Activated CD8-positive, alpha-beta memory T cell treated with anti-CD3 and anti-CD28 coated beads, Interleukin-2, amount 50 U/mL, for 24 hours (primary cell): Measurements from ENCODE around the gene MGAT2.
"Not testable (repeated sequence)": the region's sequence is repeated elsewhere in the genome, so short reads cannot be mapped to it uniquely, and the experiment has no call there.

Experiments used
- DNase-seq: peaks from one replicate; pipeline ENCODE4 v3.0.0-alpha.2; 2020; ENCODE audit errors: extremely low read depth

The MGAT2 gene

DNA sequence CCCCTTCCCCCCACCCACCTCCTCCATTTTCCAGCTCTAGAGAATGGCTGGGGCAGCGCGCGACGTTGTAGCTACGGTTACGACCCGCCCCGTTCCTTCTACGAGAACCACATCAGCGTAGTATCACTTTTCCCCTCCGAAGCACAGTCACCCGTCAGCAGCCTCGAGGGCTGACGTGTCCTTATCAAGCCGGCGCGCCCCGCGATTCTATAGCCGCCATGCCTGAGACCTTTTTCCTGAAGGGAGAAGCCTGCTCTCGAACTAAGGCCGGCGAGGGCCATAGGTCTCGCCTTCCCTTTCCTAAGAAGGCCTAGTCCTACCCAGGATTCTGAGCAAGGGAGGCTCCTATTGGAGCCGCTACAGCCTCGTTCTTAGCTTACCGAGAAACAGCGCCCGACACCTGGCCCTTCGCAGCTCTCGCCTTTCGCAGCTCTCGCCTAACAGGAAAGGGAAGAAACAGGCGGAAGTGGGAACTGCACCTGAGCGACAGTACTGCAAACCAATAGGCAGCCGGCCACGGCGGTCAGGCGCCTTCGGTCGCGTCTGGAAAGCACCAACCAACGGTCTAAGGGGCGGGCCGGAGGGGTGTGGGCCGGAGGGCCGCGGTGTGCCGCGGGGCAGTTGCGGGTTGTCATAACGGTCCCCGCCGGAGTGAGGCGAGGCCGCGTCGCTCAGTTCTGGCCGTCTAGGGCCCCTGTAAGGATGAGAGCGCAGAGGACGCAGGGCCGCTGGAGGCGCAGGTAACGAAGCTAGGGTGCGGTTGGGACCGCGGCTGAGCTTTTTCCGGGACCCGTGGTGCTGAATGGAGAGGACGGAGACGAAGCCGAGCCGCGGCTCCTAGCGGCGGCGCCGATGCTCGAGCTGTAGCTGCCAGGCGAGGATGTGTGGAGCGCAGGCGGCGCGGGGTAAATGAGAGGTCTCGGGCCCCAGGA, at the start of gene MGAT2, which contains the start of gene RPL36AL:
TSS of gene MGAT2 (plus strand) at position 618 of the 932 bp plus-strand sequence. CDS start 470 bp downstream, outside the sequence.
TSS of gene RPL36AL (minus strand) at position 445 of the 932 bp plus-strand sequence. CDS start 1,522 bp downstream, outside the sequence.
- DNase-seq = peak; percentile 89

DNA sequence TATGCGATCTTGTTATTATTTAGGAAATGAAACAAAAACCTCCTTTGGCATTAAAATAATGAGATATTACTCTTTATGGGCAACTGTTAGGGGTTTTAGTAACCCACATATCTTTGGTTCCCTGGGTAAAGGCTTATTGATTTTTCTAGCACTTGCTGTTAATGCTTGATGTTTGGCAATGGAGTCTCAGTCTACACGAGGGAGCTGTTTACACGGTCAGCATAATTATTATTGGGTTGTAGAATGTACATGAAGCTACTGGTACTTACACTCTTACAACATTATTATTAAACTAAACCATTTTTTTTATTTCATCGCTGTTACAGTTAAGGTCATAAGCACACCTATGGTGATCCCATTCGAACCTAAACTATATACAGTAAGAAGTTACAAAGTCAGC, 46.6 kb upstream of the MGAT2 start:
- no peak for DNase-seq

DNA sequence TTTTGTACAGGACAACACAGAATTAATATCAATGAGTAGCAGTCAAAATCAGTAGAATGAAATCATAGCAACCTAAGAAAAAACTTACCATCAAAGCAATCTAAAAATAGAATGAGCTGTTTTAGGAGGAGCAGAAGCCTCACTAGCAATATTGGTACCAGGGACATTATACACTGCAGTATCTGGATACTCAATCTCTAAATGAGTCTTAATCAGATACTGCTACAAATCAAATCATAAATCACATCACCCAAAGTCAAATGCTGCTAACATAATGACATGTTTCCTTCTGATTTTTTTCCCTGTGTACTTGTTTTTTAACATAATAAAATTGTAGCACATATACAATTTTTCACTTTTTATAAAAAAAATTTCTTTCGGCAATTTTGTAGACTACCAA, 42.5 kb upstream of the MGAT2 start:
- no peak for DNase-seq

DNA sequence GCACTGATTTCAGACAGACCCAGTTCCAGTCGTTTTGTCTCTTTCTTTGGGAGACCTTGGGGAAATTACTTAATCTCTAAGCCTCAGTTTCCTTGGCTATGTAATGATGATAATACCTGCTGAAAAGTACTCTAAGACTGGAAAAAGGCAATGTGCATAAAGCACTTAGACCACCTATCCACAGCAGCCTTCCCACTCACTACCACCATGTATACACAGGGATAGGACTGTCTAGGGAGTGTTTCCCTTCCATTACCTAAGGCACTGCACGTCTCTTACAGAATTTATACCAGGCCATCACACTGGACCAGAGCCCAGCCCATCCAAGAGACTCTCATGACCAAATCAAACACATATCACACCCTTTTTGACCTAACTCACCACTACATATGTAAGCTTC, 40.8 kb upstream of the MGAT2 start:
- DNase-seq = no peak

DNA sequence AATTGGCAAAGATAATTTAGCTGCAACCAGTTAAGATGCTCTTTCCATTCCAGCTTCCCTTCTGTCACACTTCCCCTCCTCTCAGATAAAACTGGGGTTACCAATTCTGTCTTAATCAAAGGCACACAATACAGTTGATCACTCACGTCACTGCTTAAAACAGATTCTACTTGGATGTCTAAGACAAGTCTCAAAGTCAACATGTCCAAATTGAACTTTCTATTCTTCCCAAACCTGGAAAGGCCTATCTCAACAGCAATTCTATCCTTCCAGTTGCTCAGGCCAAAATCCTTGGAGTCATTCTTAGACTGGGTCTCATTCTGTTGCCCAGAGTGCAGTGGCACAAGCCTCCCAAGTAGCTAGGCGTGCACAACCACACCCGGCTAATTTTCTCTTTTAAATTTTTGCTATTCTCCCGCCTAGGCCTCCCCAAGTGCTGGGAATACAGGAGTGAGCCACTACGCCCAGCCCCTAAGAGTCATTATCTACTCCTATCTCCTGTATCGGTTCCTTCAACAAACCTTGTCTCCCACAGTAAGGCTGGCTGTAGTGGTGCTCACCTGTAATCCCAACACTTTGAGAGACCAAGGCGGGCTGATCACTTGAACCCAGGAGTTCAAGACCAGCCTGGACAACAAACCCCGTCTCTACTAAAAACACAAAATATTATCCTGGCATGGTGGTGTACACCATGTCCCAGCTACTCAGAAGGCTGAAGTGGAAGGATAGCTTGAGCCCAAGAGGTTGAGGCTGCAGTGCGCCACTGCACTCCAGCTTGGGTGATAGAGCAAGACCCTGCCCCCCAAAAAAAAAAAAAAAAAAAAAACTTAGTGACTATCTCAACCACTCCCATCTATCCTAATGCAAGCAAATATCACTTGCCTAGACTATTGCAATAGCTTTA, 39.1 kb upstream of the MGAT2 start:
- no peak for DNase-seq

DNA sequence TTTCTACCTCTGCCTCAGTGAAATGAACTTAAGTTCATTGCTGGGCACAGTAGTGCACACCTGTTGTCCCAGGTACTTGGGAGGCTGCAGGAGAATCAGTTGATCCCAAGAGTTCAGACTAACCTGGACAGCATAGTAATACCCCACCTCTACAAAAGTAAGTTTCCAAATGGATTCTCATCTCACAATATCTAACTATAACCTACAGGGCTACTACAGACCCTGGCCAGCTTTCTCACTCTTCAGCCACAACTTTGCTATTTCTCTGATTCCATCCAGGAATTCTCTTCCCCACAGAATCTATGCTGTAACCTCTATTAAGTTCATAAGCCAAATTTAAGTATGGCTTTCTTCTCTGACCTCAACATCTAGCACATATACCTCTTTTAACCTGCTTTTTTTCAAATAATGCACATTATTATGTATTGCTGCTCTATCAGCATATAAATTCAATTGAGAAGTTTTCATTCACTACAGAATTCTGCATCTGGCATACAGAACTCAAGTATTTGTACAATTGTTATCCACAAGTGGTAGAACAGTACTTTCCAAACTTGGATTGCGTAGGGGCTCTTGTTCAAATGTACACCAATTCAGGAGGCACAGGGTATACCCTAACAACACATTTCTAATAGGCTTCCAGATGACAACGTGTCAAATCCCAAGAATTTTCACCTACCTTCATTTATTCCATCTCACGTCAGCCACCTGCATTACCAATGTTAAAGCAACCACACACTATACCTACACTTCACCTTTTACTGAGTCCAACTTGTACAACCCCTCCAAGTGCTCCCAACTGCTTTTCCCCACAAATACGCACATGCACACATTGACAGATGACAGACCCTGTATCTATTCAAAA, 38.3 kb upstream of the MGAT2 start:
- DNase-seq = no peak

DNA sequence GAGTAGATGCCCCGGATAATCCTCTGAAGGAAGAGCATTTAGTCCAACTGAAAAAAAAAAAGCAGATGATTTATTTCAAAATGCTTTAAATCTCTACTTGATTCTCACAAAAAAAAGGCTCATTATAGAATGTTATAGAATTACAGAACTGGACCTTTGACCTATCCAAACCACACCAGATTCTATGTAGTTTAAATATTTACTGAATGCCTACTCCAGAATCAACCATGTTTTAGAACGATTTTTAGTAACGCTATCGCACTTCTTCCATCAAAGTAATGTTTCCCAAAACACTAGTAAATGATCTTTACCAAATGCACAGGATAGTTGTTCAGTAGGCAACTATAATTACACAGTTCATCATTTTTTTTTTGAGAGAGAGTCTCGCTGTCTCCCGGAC, 37.0 kb upstream of the MGAT2 start:
- no peak for DNase-seq

DNA sequence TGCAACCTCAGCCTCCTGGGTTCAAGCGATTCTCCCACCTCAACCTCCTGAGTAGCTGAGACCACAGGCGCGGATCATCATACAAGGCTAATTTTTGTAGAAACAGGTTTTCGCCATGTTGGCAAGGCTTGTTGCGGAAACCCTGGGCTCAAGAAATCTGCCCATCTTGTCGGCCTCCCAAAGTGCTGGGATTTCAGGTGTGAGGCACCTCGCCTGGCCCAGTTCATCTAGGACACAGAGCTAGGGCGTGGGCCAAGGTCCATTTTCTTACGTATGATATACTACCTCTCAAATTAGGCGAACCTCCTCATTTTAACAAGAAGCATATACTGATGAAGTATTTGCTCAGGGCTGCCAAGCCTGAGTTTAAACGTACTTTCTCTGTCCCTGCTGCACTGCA, 36.5 kb upstream of the MGAT2 start:
- no peak for DNase-seq

DNA sequence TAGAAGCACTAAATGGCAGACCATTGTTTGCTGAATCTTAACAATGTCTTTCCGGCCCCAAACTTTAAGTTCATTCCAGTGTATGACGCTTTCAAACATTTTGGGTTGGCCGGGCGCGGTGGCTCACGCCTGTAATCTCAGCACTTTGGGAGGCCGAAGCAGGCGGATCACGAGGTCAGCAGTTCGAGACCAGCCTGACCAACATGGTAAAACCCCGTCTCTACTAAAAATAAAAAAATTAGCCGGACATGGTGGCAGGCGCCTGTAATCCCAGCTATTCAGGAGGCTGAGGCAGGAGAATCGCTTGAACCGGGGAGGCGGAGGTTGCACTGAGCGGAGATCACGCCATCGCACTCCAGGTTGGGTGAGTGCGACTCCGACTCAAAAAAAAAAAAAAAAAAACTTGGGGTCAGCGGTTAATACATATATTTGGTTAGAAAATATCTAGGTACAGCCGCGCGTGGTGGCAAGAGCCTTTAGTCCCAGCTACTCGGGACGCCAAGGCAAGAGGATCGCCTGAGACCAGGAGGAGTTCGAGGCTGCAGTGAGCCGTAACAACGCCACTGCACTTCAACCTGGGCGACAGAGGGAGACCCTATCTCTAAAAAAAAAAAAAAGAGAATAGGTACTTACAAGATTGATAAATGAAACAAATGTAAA, 35.5 kb upstream of the MGAT2 start:
- not testable (repeated sequence) for DNase-seq

DNA sequence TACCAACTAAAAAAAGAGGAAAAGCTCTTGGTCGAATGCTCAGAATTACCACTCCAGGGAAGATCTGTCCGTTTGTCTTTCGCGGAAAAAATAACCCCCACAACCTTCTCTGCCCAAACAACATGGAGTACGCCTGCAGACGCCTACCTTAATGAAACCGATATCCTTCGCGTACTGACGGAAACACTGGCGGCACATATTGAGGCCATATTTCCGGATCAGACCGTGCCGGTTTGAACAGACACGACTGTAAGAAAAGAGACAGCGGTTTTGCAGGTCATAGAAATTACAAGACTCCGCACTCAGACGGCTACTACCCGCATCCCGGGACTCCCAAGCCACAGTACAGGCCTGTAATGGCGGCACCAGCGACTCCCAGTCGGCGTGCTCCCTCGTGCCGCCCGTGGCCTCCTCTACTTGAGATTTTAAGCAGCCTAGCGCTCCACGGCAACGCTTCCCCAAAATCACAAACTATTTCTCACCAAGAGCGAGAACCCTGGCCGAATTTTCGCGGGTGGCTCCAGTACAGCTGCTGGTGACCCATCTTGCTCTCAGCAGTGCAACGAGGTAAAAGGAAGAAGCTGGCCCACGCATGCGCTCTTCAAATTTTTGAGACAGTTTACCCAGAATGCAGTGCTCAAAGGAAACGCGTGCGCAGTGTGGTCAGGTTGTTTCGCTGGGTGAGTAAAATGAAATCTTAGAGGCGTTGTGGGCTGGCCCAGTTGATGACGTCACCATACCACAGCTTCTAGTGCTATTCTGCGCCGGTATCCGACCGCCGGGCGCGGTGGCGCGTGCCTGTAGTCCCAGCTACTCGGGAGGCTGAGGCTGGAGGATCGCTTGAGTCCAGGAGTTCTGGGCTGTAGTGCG, 34.6 kb upstream of the MGAT2 start, which contains the start of gene RPS29:
TSS of gene RPS29 (minus strand) at position 578 of the 870 bp plus-strand sequence. CDS start at position 544, 34 bp downstream.
- DNase-seq = peak; percentile 98

DNA sequence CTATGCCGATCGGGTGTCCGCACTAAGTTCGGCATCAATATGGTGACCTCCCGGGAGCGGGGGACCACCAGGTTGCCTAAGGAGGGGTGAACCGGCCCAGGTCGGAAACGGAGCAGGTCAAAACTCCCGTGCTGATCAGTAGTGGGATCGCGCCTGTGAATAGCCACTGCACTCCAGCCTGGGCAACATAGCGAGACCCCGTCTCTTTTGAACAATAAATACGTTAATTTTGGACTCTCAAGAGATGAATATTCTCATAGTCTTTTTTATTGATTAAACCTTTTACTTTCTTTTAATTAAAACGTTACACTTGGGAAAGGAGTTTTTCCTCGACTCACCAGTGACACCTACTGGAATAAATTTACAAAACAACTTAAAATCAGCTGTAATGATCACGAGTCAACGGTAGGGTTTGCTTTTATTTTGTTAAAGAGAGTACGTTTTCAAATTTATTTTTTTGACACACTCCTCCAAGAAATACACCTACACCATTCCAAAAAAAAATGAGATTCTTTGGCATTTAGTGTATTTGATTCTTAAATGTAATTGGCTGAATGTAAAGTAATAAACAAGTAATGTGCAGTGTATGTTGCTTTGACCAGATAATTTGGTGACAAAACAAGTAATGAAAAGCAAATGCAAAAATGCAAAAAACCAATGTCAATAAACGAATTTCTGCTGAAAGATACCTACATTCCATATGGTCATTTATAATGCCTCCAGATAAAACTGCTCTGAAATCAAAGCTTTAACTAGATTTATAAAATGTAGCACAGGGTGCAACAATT, 33.7 kb upstream of the MGAT2 start:
- DNase-seq = no peak

DNA sequence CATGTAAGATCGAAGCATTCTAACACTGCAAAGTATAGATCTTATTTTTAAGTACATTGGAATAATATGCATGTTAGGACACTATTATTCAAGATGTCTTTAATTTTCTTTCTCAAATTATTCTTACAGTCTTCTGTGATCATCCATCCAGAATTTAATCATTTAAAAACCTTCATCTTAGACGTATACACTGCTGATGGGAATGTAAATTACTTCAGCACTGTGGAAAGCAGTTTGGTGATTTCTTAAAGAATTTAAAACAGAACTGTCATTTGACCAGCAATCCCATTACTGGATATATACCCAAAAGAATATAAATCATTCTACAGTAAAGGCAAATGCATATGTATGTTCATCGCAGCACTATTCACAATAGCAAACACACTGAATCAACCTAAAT, 31.2 kb upstream of the MGAT2 start:
- no peak for DNase-seq

DNA sequence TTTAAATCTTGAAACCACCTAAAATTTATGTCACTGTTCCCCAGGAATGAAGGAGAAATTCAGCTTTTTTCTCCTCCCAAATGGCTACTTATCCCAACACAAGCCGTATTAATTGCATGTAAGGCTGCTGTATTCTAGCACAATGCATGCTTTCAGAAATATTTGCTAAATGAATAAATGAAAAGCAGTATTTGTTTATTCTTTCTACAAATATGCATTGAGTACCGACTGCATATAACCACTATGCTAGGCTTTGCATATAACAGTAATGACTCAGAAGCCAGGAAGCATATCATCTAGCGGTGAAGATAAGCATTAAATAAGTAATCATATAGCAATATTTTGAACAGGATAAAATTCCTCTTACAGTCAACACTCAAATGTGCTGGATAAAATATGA, 27.6 kb upstream of the MGAT2 start:
- DNase-seq = no peak

DNA sequence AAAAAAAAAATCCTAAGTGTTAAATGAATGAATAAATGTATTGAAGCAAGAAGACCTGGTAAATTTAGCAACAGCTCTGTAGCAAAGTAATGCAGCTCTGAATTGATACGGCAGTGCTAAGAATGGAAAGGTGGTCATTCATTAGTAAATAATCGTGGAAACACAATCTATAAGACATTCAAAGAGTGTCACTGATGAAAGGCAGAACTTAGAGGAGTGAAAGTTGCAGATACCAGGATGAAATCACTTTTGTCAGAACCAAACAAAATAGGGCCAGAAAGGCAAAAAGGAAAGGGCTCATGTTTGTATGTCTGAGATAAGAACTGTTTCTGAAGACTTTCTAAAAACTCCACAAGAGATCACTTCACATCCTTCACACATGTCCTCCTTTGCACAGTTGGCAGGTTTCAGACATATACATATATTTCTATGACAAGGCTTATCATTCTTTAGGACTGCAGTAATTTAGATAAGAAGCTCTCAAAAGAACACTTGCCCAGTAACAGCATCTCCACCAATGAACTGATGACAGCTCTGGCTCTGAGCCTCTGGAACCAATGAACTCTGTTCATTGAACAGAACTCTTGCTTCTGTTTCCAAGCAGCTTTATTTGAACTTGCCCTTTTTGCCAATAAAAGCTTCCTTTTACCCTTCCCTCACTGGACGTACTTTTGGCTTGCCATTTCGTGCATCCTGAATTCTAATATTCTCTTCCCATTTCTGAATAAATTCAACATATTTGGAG, 26.1 kb upstream of the MGAT2 start:
- no peak for DNase-seq

DNA sequence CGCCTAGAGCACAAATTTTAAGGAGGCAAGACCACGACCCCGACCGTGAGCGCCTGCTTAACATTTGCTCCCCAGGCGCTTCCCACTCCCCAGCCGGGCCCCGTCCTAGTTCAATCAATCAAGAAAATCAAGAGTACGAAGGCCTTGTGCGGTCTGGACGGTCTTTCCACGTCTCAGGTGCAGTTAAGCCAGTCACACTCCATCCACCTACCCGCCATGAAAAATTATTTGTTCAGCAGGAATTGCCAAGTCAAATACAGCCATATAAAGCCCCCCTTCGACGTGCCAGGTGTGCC, 22.5 kb upstream of the MGAT2 start:
- no peak for DNase-seq

DNA sequence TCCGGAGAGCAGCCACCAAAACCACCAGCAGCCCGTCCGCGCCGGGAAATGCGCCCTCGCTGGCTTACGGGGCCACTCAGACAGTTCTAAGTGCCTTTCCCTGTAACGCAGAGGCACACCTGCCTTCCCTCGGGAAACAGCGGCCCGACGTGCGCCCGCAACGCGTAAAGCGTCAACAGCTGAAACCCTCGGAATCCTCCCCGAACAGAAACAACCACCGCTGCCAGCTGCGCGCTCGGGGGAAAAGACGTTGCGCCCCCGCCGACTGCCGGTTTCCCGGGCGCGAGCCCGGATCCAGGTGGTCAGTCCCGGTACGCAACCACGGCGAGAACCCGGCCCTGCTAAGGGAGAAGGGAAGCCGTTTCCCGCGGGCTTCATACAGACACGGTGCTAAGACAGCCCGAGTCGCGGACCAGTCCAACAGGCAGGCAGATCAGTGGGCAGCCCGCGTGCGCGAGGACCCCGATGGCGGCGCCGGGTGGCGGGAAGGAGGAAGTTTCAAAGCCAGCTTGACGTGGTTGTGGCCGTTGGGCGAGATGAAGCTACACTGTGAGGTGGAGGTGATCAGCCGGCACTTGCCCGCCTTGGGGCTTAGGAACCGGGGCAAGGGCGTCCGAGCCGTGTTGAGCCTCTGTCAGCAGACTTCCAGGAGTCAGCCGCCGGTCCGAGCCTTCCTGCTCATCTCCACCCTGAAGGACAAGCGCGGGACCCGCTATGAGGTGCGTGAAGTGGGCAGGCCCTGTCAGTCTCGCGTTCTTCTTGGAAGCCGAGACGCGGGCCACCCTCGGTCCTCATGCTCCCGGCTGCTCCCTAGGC, 21.9 kb upstream of the MGAT2 start, which contains the start of gene LRR1:
TSS of gene LRR1 (plus strand) at position 456 of the 816 bp plus-strand sequence. CDS start at position 537, 81 bp downstream.
- peak; percentile 63 for DNase-seq

DNA sequence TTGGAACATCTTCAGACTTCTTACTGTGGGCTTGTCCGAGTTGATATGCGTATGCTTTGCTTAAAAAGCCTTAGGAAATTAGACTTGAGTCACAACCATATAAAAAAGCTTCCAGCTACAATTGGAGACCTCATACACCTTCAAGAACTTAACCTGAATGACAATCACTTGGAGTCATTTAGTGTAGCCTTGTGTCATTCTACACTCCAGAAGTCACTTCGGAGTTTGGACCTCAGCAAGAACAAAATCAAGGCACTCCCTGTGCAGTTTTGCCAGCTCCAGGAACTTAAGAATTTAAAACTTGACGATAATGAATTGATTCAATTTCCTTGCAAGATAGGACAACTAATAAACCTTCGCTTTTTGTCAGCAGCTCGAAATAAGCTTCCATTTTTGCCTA, 13.0 kb upstream of the MGAT2 start:
- no peak for DNase-seq
